HL-60 (cell line): Measurements from ENCODE around the gene PYURF.
A peak's percentile ranks its signal among the peaks of the same experiment; 100 is the strongest.

Experiments used
- DNase-seq, 2 experiments: peaks; one replicate each; pipeline ENCODE4 v3.0.0-alpha.2; 2010 to 2020; ENCODE audit warnings: low read depth in 1 of 2, low spot score in 1 of 2
- H3K27ac ChIP-seq: fragments of 250-450 bp; sonication (Bioruptor Pico); replicated peaks from 2 replicates; pipeline ENCODE4 v1.5.1; 2020; ENCODE audit warnings: mild to moderate bottlenecking, moderate library complexity
- H3K27me3 ChIP-seq: fragments of 250-450 bp; sonication (Bioruptor Pico); 2 replicates; pipeline ENCODE4 v1.5.1; 2021; ENCODE audit warnings: mild to moderate bottlenecking, moderate library complexity; ENCODE audit not compliant: insufficient read depth, poor library complexity, severe bottlenecking
- H3K4me3 ChIP-seq: replicated peaks from 2 replicates; pipeline ENCODE4 v1.5.1; 2011; ENCODE audit warnings: mild to moderate bottlenecking, control low read depth, low read length; ENCODE audit not compliant: insufficient read depth
- CTCF ChIP-seq: IDR thresholded peaks from one replicate; pipeline ENCODE4 v1.5.1; 2011; ENCODE audit warnings: low read length, control low read depth, inconsistent platforms; ENCODE audit not compliant: insufficient read depth
- GABPA ChIP-seq: IDR thresholded peaks from 2 replicates; pipeline ENCODE4 v1.6.1; 2012; ENCODE audit warnings: low read depth
- POLR2AphosphoS5 ChIP-seq: IDR thresholded peaks from 2 replicates; pipeline ENCODE4 v1.6.1; 2012; ENCODE audit warnings: low read depth
- REST ChIP-seq: IDR thresholded peaks from 2 replicates; pipeline ENCODE4 v1.6.1; 2012; ENCODE audit warnings: low read depth; ENCODE audit not compliant: insufficient replicate concordance
- SPI1 ChIP-seq: IDR thresholded peaks from 2 replicates; pipeline ENCODE4 v1.6.1; 2012; ENCODE audit warnings: low read depth, mild to moderate bottlenecking, borderline replicate concordance
- long read RNA-seq: library from polyadenylated mRNA; unstranded; transcript quantifications from one replicate; pipeline ENCODE4 v2.0.0, GENCODE V29; 2020

Gene PYURF
- long read RNA-seq, transcript PYURF-201 (2 exons, 1,361 nt), result major isoform, 550 of 553 reads
- long read RNA-seq, partial matches to known transcripts, result 0 of 553 reads
- long read RNA-seq, other reads (novel, unspliced or antisense), result 3 of 553 reads

- Histone ChIP-seq H3K4me3 (peak within 1 kb of the TSS; percentile 91), H3K27ac (peak within 1 kb of the TSS; percentile 87), H3K27me3 (no peaks in the 10 kb centered on the region)
- DNase-seq, result peak; percentile 75 to 93
- no peak for TF ChIP-seq REST
- TF ChIP-seq GABPA, result peak; percentile 75
- peak; percentile 95 for TF ChIP-seq POLR2AphosphoS5
- no peak for TF ChIP-seq CTCF
- TF ChIP-seq SPI1, result no peak
Measured at GRCh38 chr4:88523325-88524129, at the start of gene PYURF. TSS of gene PYURF (minus strand) at chr4:88523776. CDS start at chr4:88523700, 76 bp downstream.

GRCh38 chr4:88570001-88570400, 46.4 kb upstream of the PYURF start:
- no peak for DNase-seq
- TF ChIP-seq SPI1 (no peak), CTCF (no peak), POLR2AphosphoS5 (no peak), GABPA (no peak), REST (no peak)
- Histone ChIP-seq H3K4me3 (no peak overlapping the region), H3K27ac (no peak overlapping the region), H3K27me3 (no peaks in the 10 kb centered on the region)

GRCh38 chr4:88567591-88567990, 44.0 kb upstream of the PYURF start:
- no peak for DNase-seq
- TF ChIP-seq GABPA (no peak), REST (no peak), POLR2AphosphoS5 (no peak), SPI1 (no peak), CTCF (no peak)

More at GRCh38 chr4:88567591-88567990, 44.0 kb upstream of the PYURF start:
- H3K27me3 ChIP-seq, result no peaks in the 10 kb centered on the region
- no peak overlapping the region for H3K27ac ChIP-seq
- no peak overlapping the region for H3K4me3 ChIP-seq
